C4-2B (cell line): ENCODE results near the gene DHCR7.

Experiments used
- H3K27ac ChIP-seq: fragments of 450-650 bp; 2 replicates; pipeline ENCODE4 v1.5.1; 2017
- CTCF ChIP-seq: fragments of 450-650 bp; conservative IDR thresholded peaks from 2 replicates; pipeline ENCODE4 v1.5.1; 2017; ENCODE audit warnings: mild to moderate bottlenecking
- ZFX ChIP-seq: fragments of 450-650 bp; IDR thresholded peaks from 2 replicates; pipeline ENCODE4 v1.6.1; 2017

The DHCR7 gene

GRCh38 chr11:71454470-71455113 lies 6.4 kb upstream of the DHCR7 start:
- TF ChIP-seq CTCF: no peak; the same call in 1 of the 2 replicates
- TF ChIP-seq ZFX: no peak
- H3K27ac ChIP-seq: no peak overlapping the region

- H3K27ac ChIP-seq: peak overlapping the region; percentile 84
- TF ChIP-seq ZFX: no peak
- no peak for TF ChIP-seq CTCF
Measured at GRCh38 chr11:71453918-71454304, 5.7 kb upstream of the DHCR7 start.

GRCh38 chr11:71453037-71453917 lies 5.1 kb upstream of the DHCR7 start, which contains the start of gene NADSYN1:
Gene NADSYN1, plus strand, starts transcription at chr11:71453203. Its CDS starts 94 bp downstream, at chr11:71453297.
- peak within 1 kb of the TSS; percentile 84 for H3K27ac ChIP-seq
- TF ChIP-seq CTCF (no peak), ZFX (peak; percentile 78)

- no peak for TF ChIP-seq CTCF
- TF ChIP-seq ZFX: no peak
- peak overlapping the region; percentile 84 for H3K27ac ChIP-seq
Measured at GRCh38 chr11:71452199-71453036, 4.2 kb upstream of the DHCR7 start.

- TF ChIP-seq CTCF: no peak
- peak overlapping the region; percentile 84 for H3K27ac ChIP-seq
Measured at GRCh38 chr11:71451596-71452198, 3.5 kb upstream of the DHCR7 start.

GRCh38 chr11:71450939-71451338 lies 2.7 kb upstream of the DHCR7 start:
- no peak overlapping the region for H3K27ac ChIP-seq
- TF ChIP-seq ZFX: no peak

GRCh38 chr11:71450507-71450906 lies 2.3 kb upstream of the DHCR7 start:
- H3K27ac ChIP-seq: no peak overlapping the region
- TF ChIP-seq ZFX (no peak), CTCF (no peak)
